Breast epithelium (tissue), 4 donors: ENCODE measurements around the gene AFG3L2. TPM values are rescaled to one million over a fixed set of nuclear protein-coding genes. Genes with fewer than 3 reads are reported as not detected.

Experiments used
- DNase-seq, 2 donors: peaks; one replicate each; pipeline ENCODE4 v3.0.0-alpha.2; 2019; ENCODE audit warnings: low spot score in 2 of 2
- H3K27ac ChIP-seq, 2 donors: fragments of 200-600 bp; sonication (generic) in 1 of 2; one replicate each; pipeline ENCODE4 v1.5.1; 2016 to 2019; ENCODE audit warnings: mild to moderate bottlenecking in 1 of 2
- H3K27me3 ChIP-seq, 2 donors: fragments of 200-600 bp; sonication (generic) in 1 of 2; one replicate each; pipeline versions ENCODE4 v1.5.1 to v1.6.0; 2017 to 2019; ENCODE audit warnings: control low read depth in 1 of 2, mild to moderate bottlenecking in 1 of 2
- H3K36me3 ChIP-seq: fragments of 200-600 bp; one replicate; pipeline ENCODE4 v1.5.1; 2019
- H3K4me1 ChIP-seq, 2 donors: fragments of 200-600 bp; sonication (generic); one replicate each; pipeline ENCODE4 v1.5.1; 2016 to 2019; ENCODE audit warnings: control low read depth in 1 of 2
- H3K4me3 ChIP-seq, 3 donors: fragments of 200-600 bp; sonication (generic); 1 replicate in 2 of 3; 2 replicates in 1 of 3; pipeline ENCODE4 v1.5.1; 2016 to 2019; ENCODE audit warnings: mild to moderate bottlenecking in 3 of 3, moderate library complexity in 2 of 3
- H3K9me3 ChIP-seq, 2 donors: fragments of 200-600 bp; sonication (generic) in 1 of 2; one replicate each; pipeline ENCODE4 v1.5.1; 2016 to 2019; ENCODE audit warnings: control low read depth in 1 of 2
- POLR2A ChIP-seq: fragments of 450-650 bp; IDR thresholded peaks from one replicate; pipeline ENCODE4 v1.6.1; 2016; ENCODE audit warnings: antibody characterized with exemption, mild to moderate bottlenecking, moderate library complexity
- POLR2AphosphoS5 ChIP-seq, 3 donors: sonication (generic); formaldehyde crosslinking; IDR thresholded peaks; one replicate each; pipeline ENCODE4 v1.6.1; 2017; ENCODE audit warnings: antibody characterized with exemption in 3 of 3
- intact Hi-C: fragments of 100-400 bp; cut with DNase I; formaldehyde crosslinking; loops from one replicate; pipeline ENCODE4 v1.15.1; 2023; ENCODE audit warnings: low total_unique reads
- total RNA-seq, 3 donors: library from RNA; depleted of rRNA; stranded (reverse); fragments of >200 nt; gene quantifications; one replicate each; pipeline ENCODE4 v1.1.0, GENCODE V29; 2016
- TF ChIP-seq, protein P1 (sequence below), 3 donors: fragments of 450-650 bp; IDR thresholded peaks; one replicate each; pipeline ENCODE4 v1.5.1; 2016 to 2017; ENCODE audit warnings: antibody characterized with exemption in 3 of 3, mild to moderate bottlenecking in 3 of 3, moderate library complexity in 3 of 3

The AFG3L2 gene
- total RNA-seq, 3 donors from 2014 or later, result 37.0 to 43.5 (median 42.7) TPM

DNA sequence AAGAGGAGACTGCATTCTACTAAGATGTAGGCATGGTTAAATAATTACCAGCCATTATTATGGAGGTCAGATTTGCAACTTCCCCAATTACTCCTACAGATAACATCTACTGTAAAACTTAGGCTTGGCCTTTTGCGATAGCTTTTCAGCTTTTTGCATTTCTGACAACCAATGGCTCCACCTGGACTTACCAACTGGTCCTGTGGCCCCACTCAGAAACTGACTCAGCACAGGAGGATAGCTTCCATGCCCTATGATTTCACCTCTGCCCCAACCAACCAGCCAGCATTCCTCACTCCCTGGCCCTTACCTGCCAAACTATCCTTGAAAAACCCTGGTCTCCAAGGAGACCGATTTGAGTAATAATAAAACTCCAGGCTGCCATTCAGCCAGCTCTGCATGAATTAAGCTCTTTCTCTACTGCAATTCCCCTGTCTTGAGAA is 40.8 kb downstream of the AFG3L2 start:
- no peaks in the 10 kb centered on the region for H3K36me3 ChIP-seq
- H3K4me3 ChIP-seq, result no peak overlapping the region
- no peak for DNase-seq
- TF ChIP-seq, protein P1, sequence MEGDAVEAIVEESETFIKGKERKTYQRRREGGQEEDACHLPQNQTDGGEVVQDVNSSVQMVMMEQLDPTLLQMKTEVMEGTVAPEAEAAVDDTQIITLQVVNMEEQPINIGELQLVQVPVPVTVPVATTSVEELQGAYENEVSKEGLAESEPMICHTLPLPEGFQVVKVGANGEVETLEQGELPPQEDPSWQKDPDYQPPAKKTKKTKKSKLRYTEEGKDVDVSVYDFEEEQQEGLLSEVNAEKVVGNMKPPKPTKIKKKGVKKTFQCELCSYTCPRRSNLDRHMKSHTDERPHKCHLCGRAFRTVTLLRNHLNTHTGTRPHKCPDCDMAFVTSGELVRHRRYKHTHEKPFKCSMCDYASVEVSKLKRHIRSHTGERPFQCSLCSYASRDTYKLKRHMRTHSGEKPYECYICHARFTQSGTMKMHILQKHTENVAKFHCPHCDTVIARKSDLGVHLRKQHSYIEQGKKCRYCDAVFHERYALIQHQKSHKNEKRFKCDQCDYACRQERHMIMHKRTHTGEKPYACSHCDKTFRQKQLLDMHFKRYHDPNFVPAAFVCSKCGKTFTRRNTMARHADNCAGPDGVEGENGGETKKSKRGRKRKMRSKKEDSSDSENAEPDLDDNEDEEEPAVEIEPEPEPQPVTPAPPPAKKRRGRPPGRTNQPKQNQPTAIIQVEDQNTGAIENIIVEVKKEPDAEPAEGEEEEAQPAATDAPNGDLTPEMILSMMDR (IDR thresholded peaks at IDR 0.05), result no peak
- TF ChIP-seq POLR2AphosphoS5 (IDR thresholded peaks at IDR 0.05) (no peak), POLR2A (no peak)
- H3K4me1 ChIP-seq, result no peaks in the 10 kb centered on the region
- H3K27me3 ChIP-seq, result no peaks in the 10 kb centered on the region
- intact Hi-C loops, result no loop called here
- H3K27ac ChIP-seq, result no peak overlapping the region
- H3K9me3 ChIP-seq, result no peaks in the 10 kb centered on the region

DNA sequence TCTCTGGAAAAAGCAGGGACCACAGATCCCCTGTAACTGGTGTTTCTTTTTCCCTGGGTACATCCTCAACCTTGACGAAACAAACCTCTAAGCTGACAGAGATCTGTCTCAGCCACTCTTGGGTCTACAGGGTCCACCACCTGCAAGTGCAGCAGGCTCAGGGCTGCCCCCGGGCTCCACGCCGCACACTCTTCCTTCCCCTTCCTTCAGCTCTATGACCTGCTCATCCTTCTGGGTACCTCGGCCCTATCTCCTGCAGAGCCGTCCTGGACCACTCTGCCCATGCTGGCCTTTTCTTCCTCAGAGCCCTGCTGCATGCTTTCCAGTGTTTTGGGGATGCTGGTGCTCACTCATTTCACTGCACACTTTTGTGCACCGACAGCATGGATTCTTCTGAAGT is 41.5 kb downstream of the AFG3L2 start:
- no peaks in the 10 kb centered on the region for H3K36me3 ChIP-seq
- no peak overlapping the region for H3K27ac ChIP-seq
- DNase-seq, result no peak

DNA sequence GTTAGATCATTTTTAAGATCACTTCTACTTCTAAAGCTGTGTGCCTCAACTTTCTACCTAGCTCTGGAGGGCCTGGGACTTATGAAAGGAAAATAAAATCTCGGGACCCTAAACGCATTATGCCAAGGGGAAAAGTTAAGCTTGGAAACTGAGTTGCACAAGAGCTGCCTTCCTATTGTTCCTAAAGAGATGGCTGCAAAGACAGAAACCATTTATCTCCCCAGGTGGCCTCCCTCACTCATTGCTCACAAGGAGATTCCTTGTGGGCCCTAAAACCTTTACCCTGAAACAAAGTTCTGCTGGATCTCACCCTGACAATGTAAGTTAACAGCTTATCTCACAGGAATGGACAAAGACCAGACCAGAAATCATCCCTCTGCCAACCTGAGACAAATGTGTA is 42.2 kb downstream of the AFG3L2 start:
- H3K4me1 ChIP-seq, result no peaks in the 10 kb centered on the region
- no peaks in the 10 kb centered on the region for H3K9me3 ChIP-seq
- TF ChIP-seq POLR2A (no peak), POLR2AphosphoS5 (IDR thresholded peaks at IDR 0.05) (no peak)
- TF ChIP-seq, protein P1 (IDR thresholded peaks at IDR 0.05), result no peak
- no peak overlapping the region for H3K27ac ChIP-seq
- no peak overlapping the region for H3K4me3 ChIP-seq
- H3K36me3 ChIP-seq, result no peaks in the 10 kb centered on the region
- no peak for DNase-seq
- H3K27me3 ChIP-seq, result no peaks in the 10 kb centered on the region
- intact Hi-C loops, result no loop called here

More for the DNA sequence above, 41.5 kb downstream of the AFG3L2 start:
- no peaks in the 10 kb centered on the region for H3K4me1 ChIP-seq
- H3K4me3 ChIP-seq, result no peak overlapping the region
- no peak for TF ChIP-seq POLR2A
- TF ChIP-seq, protein P1 (IDR thresholded peaks at IDR 0.05), result no peak
- TF ChIP-seq POLR2AphosphoS5 (IDR thresholded peaks at IDR 0.05), result no peak
- H3K9me3 ChIP-seq, result no peaks in the 10 kb centered on the region
- intact Hi-C loops, result no loop called here
- no peaks in the 10 kb centered on the region for H3K27me3 ChIP-seq

GRCh38 chr18:12334366-12334808 is 42.6 kb downstream of the AFG3L2 start:
- Histone ChIP-seq H3K36me3 (no peaks in the 10 kb centered on the region), H3K4me3 (no peak overlapping the region), H3K27ac (no peak overlapping the region), H3K27me3 (no peaks in the 10 kb centered on the region), H3K9me3 (no peaks in the 10 kb centered on the region), H3K4me1 (no peaks in the 10 kb centered on the region)
- TF ChIP-seq, protein P1 (IDR thresholded peaks at IDR 0.05), result no peak
- no peak for TF ChIP-seq POLR2A
- TF ChIP-seq POLR2AphosphoS5 (IDR thresholded peaks at IDR 0.05), result no peak
- intact Hi-C loops, result no loop called here
- DNase-seq, result no peak

DNA sequence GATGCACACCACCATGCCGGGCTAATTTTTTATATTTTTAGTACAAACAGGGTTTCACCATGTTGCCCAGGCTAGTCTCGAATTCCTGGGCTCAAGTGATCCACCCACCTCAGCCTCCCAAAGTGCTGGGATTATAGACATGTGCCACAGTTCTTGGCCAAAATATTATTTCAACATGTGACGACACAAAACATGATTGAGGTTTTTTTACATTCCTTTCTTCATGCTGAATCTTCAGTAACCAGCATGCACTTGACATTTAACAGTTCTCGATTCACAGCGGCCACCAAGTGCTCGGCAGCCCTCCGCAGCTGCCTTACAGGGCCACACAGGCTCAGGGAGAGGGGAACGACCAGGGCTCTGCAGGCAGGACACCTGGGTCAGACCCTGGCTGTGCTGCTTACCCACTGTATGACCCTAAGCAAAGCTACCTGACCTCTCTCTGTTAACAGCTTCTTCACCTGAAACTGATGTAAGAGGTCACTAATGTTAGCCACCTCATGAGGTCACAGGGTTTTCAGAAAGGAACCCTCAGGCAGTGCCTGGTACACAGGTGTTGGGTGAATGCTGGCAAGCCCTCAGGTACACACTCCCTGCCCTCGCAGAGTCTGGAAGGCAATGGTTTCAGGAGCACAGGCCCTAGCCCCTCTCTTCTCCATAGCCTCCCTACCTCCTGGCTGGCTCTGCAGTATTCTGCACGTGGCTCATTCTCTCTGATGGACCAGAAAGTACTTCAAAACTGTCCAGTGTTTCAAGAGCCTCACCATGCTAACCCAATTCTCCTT is 43.3 kb downstream of the AFG3L2 start:
- Histone ChIP-seq H3K36me3 (no peaks in the 10 kb centered on the region), H3K4me3 (no peak overlapping the region), H3K4me1 (no peaks in the 10 kb centered on the region), H3K27ac (no peak overlapping the region), H3K27me3 (no peaks in the 10 kb centered on the region), H3K9me3 (no peaks in the 10 kb centered on the region)
- TF ChIP-seq POLR2A (no peak), POLR2AphosphoS5 (IDR thresholded peaks at IDR 0.05) (no peak)
- TF ChIP-seq, protein P1 (IDR thresholded peaks at IDR 0.05), result no peak
- no peak for DNase-seq
- intact Hi-C loops, result no loop called here
